Ishikawa (cell line): ENCODE data around the gene NR1H4.

Experiments
- CEBPB ChIP-seq: IDR thresholded peaks from 2 replicates; pipeline ENCODE4 v1.6.1; 2012
- CREB1 ChIP-seq: IDR thresholded peaks from 2 replicates; pipeline ENCODE4 v1.6.1; 2012; ENCODE audit warnings: low read depth
- EGR1 ChIP-seq: IDR thresholded peaks from 2 replicates; pipeline ENCODE4 v1.6.1; 2012
- EP300 ChIP-seq: IDR thresholded peaks from 2 replicates; pipeline ENCODE4 v1.6.1; 2012; ENCODE audit warnings: borderline replicate concordance
- RAD21 ChIP-seq: IDR thresholded peaks from 2 replicates; pipeline ENCODE4 v1.6.1; 2012; ENCODE audit warnings: low read depth
- TAF1 ChIP-seq: IDR thresholded peaks from 2 replicates; pipeline ENCODE4 v1.6.1; 2012; ENCODE audit warnings: low read depth, mild to moderate bottlenecking
- YY1 ChIP-seq: IDR thresholded peaks from 2 replicates; pipeline ENCODE4 v1.6.1; 2012; ENCODE audit warnings: low read depth
- TF ChIP-seq, protein P1 (sequence below): IDR thresholded peaks from 2 replicates; pipeline ENCODE4 v1.6.1; 2012
- TF ChIP-seq, protein P2 (sequence below): IDR thresholded peaks from 2 replicates; pipeline ENCODE4 v1.6.1; 2012

DNA sequence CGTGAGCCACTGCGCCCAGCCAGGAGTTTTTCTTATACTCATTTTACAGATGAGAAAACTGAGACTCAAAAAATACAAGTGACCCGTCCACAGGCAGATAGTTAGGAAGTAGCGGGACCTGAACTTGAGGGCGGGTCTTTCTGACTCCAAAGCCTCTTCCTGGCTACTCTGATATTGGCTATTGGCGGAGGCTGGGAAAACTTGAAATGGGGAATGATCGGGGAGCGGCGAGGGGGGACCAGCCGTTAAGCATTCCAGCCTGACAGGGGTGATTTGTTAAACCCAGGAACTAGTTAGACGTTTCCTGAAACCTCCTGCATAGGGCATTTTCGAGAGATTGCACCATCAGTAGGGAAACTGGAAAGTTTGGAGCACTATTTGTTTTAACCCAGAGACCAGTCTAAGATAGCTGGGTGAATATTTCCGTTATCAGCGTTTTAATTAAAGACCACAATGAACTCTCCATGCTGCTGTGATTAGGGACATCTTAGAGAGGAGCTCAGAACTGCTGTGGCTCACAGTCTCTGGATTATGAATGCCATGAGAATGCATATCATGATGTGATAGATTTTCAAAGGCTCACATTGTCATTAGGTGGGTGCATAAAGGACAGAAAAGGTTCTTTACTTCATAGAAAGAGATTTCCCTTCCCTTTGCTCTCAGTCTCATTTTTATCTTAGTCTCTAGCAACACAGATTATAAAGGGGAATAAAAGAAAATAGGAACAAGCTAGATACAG lies 2.5 kb downstream of the NR1H4 start:
- TF ChIP-seq YY1 (no peak), TAF1 (no peak), EP300 (no peak), CREB1 (no peak), EGR1 (no peak), RAD21 (no peak), CEBPB (no peak)
- TF ChIP-seq, protein P1, sequence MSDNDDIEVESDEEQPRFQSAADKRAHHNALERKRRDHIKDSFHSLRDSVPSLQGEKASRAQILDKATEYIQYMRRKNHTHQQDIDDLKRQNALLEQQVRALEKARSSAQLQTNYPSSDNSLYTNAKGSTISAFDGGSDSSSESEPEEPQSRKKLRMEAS: no peak
- TF ChIP-seq, protein P2, sequence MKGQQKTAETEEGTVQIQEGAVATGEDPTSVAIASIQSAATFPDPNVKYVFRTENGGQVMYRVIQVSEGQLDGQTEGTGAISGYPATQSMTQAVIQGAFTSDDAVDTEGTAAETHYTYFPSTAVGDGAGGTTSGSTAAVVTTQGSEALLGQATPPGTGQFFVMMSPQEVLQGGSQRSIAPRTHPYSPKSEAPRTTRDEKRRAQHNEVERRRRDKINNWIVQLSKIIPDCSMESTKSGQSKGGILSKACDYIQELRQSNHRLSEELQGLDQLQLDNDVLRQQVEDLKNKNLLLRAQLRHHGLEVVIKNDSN: no peak
